SK-N-MC (cell line): Measurements from ENCODE around the gene SPHK1.

Experiments
- EZH2 ChIP-seq: fragments of 200-600 bp; sonication (generic); IDR thresholded peaks from one replicate; pipeline ENCODE4 v1.6.1; 2017; ENCODE audit warnings: antibody characterized with exemption
- POLR2AphosphoS5 ChIP-seq: IDR thresholded peaks from 2 replicates; pipeline ENCODE4 v1.6.1; 2012; ENCODE audit warnings: mild to moderate bottlenecking, low read depth, low read length, borderline replicate concordance

GRCh38 chr17:76386966-76387765, 2.8 kb downstream of the SPHK1 start:
- TF ChIP-seq EZH2 (no peak), POLR2AphosphoS5 (no peak; the same call in 1 of the 2 replicates)
